HFF-Myc (cell line): ENCODE results near the gene TSR3.

ENCODE experiments used
- DNase-seq: peaks from one replicate; pipeline ENCODE4 v3.0.0-alpha.2; 2011; ENCODE audit warnings: low read depth; ENCODE audit errors: extremely low read depth
- H3K4me3 ChIP-seq: replicated peaks from 2 replicates; pipeline ENCODE4 v1.5.1; 2011; ENCODE audit warnings: low read depth, mild to moderate bottlenecking, control low read depth, low read length
- CTCF ChIP-seq: IDR thresholded peaks from 2 replicates; pipeline ENCODE4 v1.5.1; 2012; ENCODE audit warnings: mild to moderate bottlenecking, low read depth, low read length, control low read depth; ENCODE audit errors: missing control alignments

Gene TSR3

GRCh38 chr16:1337486-1337885 is 14.2 kb downstream of the TSR3 start:
- no peak for TF ChIP-seq CTCF
- H3K4me3 ChIP-seq, result no peak overlapping the region
- DNase-seq, result no peak

- H3K4me3 ChIP-seq, result no peak overlapping the region
- no peak for TF ChIP-seq CTCF
- no peak for DNase-seq
Observed at GRCh38 chr16:1336619-1337018, 15.1 kb downstream of the TSR3 start.

- DNase-seq, result no peak
- no peak for TF ChIP-seq CTCF
- no peak overlapping the region for H3K4me3 ChIP-seq
Observed at GRCh38 chr16:1335996-1336395, 15.7 kb downstream of the TSR3 start.

- H3K4me3 ChIP-seq, result no peak overlapping the region
- TF ChIP-seq CTCF, result no peak
- no peak for DNase-seq
Observed at GRCh38 chr16:1335211-1335971, 16.3 kb downstream of the TSR3 start.

GRCh38 chr16:1334739-1335138 is 16.9 kb downstream of the TSR3 start:
- DNase-seq, result no peak
- no peak overlapping the region for H3K4me3 ChIP-seq
- no peak for TF ChIP-seq CTCF

- DNase-seq, result no peak
- no peak overlapping the region for H3K4me3 ChIP-seq
- TF ChIP-seq CTCF, result no peak
Observed at GRCh38 chr16:1333854-1334700, 17.6 kb downstream of the TSR3 start.
